DOHH2 (cell line): Measurements from ENCODE around the gene CYB5RL.

ENCODE experiments used
- EZH2phosphoT487 ChIP-seq: fragments of 200-600 bp; sonication (generic); IDR thresholded peaks from 2 replicates; pipeline ENCODE4 v1.6.1; 2017; ENCODE audit warnings: borderline replicate concordance, mild to moderate bottlenecking, antibody characterized with exemption, low read length, moderate library complexity, mixed read lengths
- TF ChIP-seq, protein P1 (sequence below): fragments of 200-600 bp; sonication (generic); IDR thresholded peaks from one replicate; pipeline ENCODE4 v1.5.1; 2014; ENCODE audit warnings: antibody characterized with exemption, mild to moderate bottlenecking, low read depth, low read length; ENCODE audit not compliant: poor library complexity, severe bottlenecking

- TF ChIP-seq, protein P1, sequence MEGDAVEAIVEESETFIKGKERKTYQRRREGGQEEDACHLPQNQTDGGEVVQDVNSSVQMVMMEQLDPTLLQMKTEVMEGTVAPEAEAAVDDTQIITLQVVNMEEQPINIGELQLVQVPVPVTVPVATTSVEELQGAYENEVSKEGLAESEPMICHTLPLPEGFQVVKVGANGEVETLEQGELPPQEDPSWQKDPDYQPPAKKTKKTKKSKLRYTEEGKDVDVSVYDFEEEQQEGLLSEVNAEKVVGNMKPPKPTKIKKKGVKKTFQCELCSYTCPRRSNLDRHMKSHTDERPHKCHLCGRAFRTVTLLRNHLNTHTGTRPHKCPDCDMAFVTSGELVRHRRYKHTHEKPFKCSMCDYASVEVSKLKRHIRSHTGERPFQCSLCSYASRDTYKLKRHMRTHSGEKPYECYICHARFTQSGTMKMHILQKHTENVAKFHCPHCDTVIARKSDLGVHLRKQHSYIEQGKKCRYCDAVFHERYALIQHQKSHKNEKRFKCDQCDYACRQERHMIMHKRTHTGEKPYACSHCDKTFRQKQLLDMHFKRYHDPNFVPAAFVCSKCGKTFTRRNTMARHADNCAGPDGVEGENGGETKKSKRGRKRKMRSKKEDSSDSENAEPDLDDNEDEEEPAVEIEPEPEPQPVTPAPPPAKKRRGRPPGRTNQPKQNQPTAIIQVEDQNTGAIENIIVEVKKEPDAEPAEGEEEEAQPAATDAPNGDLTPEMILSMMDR, result no peak
- TF ChIP-seq EZH2phosphoT487, result no peak
These were observed 19.8 kb upstream of the CYB5RL start for GRCh38 chr1:54219688-54220003.
